HUES48 (cell line): Measurements from ENCODE around the gene BEX1.
A peak's percentile ranks its signal among the peaks of the same experiment; 100 is the strongest.
"Not testable (repeated sequence)": the region's sequence is repeated elsewhere in the genome, so short reads cannot be mapped to it uniquely, and the experiment has no call there.

ENCODE experiments used
- H3K27ac ChIP-seq: one replicate; pipeline ENCODE4 v1.7.0; 2013; ENCODE audit warnings: low read depth, low read length, inconsistent platforms
- H3K27me3 ChIP-seq: 2 replicates; pipeline ENCODE4 v1.6.1; 2013; ENCODE audit warnings: mild to moderate bottlenecking, low read length; ENCODE audit not compliant: control insufficient read depth, insufficient read depth
- H3K36me3 ChIP-seq: 2 replicates; pipeline ENCODE4 v1.6.1; 2013; ENCODE audit warnings: low read length; ENCODE audit not compliant: control insufficient read depth, insufficient read depth
- H3K4me1 ChIP-seq: 2 replicates; pipeline ENCODE4 v1.6.1; 2013; ENCODE audit warnings: mild to moderate bottlenecking, low read length; ENCODE audit not compliant: control insufficient read depth, insufficient read depth
- H3K4me3 ChIP-seq: 2 replicates; pipeline ENCODE4 v1.5.1; 2013; ENCODE audit warnings: mild to moderate bottlenecking, low read depth, low read length
- H3K9ac ChIP-seq: 2 replicates; pipeline ENCODE4 v1.6.1; 2013; ENCODE audit warnings: mild to moderate bottlenecking, low read depth, low read length, moderate library complexity
- H3K9me3 ChIP-seq: 2 replicates; pipeline ENCODE4 v1.6.1; 2013; ENCODE audit warnings: low read length; ENCODE audit not compliant: control insufficient read depth, insufficient read depth

BEX1 gene

DNA sequence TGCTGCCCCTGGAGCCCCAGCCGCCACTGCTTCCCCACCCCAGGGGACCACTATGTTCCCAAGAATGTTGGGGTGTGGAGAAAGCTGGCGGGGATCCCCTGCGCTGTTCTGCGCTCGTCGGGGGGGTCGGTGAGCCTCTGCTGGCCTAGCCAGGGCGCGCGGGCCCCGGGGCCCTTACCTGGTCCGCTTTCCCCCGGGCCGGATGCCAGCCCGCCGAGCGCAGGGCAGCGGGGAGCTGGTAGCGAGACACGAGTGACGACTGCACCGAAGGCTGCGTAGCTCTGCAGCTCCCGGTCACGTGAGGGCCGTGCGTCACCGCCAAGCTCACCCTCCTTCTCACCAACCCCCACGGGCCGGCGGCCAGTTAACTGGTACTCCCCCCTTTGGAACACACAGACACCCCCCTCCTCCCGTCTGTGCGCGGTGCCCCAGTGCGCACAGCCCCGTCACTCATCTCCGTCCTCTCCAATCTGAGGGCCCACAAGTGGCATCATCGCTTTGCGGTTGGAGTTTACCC, at the start of gene BEX1:
TSS of gene BEX1 (minus strand) at position 254 of the 517 bp plus-strand sequence. CDS start 897 bp downstream, outside the sequence.
- peak within 1 kb of the TSS; percentile 85 for H3K27ac ChIP-seq
- H3K9me3 ChIP-seq: no peaks in the 10 kb centered on the region
- no peaks in the 10 kb centered on the region; the same call in 1 of the 2 replicates for H3K27me3 ChIP-seq
- 0 out of 2 replicates have a peak, but pooled peaks cover 3% of the 10 kb centered on the region for H3K36me3 ChIP-seq
- H3K4me1 ChIP-seq: peaks cover 5% of the 10 kb centered on the region; the same call in 1 of the 2 replicates
- H3K9ac ChIP-seq: peak within 1 kb of the TSS; percentile 85
- peak within 1 kb of the TSS; percentile 78 for H3K4me3 ChIP-seq

- not testable (repeated sequence) for H3K36me3 ChIP-seq, H3K27ac ChIP-seq, H3K27me3 ChIP-seq
Observed at GRCh38 chrX:103109497-103109896, 45.5 kb upstream of the BEX1 start.

DNA sequence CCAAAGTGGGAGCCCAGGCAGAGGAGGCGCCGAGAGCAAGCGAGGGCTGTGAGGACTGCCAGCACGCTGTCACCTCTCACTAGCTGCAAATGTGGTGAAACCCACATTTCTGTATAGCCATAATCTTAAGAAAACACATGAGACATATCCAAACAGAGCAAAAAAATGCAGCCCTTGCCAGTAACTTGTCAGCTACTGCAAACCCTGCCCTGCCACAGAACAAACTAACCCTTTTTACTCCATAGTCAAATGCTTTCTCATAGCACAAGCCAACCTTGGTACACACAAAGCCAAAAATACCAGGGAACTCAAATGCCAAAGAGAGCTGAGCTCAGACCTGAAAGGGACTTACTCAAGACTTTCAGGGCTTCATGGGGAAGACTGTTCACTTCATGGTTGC, 43.9 kb upstream of the BEX1 start:
- H3K27me3 ChIP-seq: no peaks in the 10 kb centered on the region
- no peaks in the 10 kb centered on the region for H3K36me3 ChIP-seq
- no peak overlapping the region for H3K4me3 ChIP-seq
- H3K9ac ChIP-seq: no peak overlapping the region
- no peaks in the 10 kb centered on the region for H3K4me1 ChIP-seq
- H3K9me3 ChIP-seq: peaks cover 19% of the 10 kb centered on the region
- H3K27ac ChIP-seq: no peak overlapping the region

More at GRCh38 chrX:103109497-103109896, 45.5 kb upstream of the BEX1 start:
- H3K4me3 ChIP-seq, H3K4me1 ChIP-seq, H3K9ac ChIP-seq: not testable (repeated sequence)
- H3K9me3 ChIP-seq: peaks cover 19% of the 10 kb centered on the region

GRCh38 chrX:103107227-103107737, 43.3 kb upstream of the BEX1 start:
- not testable (repeated sequence) for H3K27ac ChIP-seq, H3K9ac ChIP-seq, H3K4me3 ChIP-seq, H3K27me3 ChIP-seq, H3K4me1 ChIP-seq, H3K36me3 ChIP-seq
- peaks cover 19% of the 10 kb centered on the region for H3K9me3 ChIP-seq

GRCh38 chrX:103104370-103104769, 40.4 kb upstream of the BEX1 start:
- H3K9ac ChIP-seq, H3K4me1 ChIP-seq: not testable (repeated sequence)
- peaks cover 12% of the 10 kb centered on the region for H3K9me3 ChIP-seq

GRCh38 chrX:103103866-103104265, 39.9 kb upstream of the BEX1 start:
- peaks cover 11% of the 10 kb centered on the region for H3K9me3 ChIP-seq
- not testable (repeated sequence) for H3K4me1 ChIP-seq, H3K4me3 ChIP-seq, H3K9ac ChIP-seq, H3K36me3 ChIP-seq, H3K27ac ChIP-seq, H3K27me3 ChIP-seq

More at GRCh38 chrX:103104370-103104769, 40.4 kb upstream of the BEX1 start:
- H3K4me3 ChIP-seq, H3K27ac ChIP-seq, H3K36me3 ChIP-seq, H3K27me3 ChIP-seq: not testable (repeated sequence)

DNA sequence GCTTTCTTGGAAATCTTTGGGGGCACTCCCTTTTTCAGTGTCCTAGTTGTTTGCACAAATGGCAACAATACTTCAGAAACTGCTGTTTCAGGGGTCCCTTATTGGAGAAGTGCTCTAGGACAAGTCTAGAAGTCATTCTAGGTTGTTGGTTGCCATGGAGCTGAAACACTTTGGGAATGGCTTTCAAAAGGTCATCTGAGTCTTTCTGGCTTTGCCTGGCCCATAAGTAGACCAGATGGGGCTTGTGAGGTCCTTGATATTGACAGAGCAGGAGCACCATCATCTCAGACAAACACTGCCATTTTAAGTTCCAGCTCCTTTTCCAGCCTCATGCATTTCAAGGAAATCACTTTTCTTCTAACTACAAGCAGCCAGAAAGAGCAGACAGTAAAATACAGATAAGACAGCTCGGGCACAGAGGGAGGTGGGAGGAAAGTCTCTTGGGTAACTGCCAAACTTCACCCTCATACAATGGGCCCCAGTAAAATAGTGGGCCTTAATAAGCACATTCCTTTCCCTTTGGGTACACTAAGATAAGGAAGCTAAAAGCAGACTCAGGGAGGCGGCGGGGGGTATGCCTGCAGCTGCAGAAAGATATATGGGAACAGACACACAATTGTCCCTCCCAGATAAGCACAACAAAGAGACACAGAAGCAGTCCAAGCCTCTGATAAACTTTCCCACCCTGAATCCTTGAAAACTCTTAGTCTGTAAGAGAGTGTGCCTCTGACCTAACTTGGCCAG, 37.5 kb upstream of the BEX1 start:
- no peaks in the 10 kb centered on the region for H3K36me3 ChIP-seq
- peak overlapping the region; percentile 68 for H3K27ac ChIP-seq
- no peaks in the 10 kb centered on the region for H3K9me3 ChIP-seq
- H3K27me3 ChIP-seq: no peaks in the 10 kb centered on the region
- peaks cover 13% of the 10 kb centered on the region; the same call in 1 of the 2 replicates for H3K4me1 ChIP-seq
- no peak overlapping the region for H3K4me3 ChIP-seq
- no peak overlapping the region for H3K9ac ChIP-seq

GRCh38 chrX:103100484-103100883, 36.5 kb upstream of the BEX1 start:
- Histone ChIP-seq H3K36me3 (no peaks in the 10 kb centered on the region), H3K27me3 (no peaks in the 10 kb centered on the region), H3K4me3 (no peak overlapping the region), H3K9me3 (no peaks in the 10 kb centered on the region), H3K27ac (peak overlapping the region; percentile 66), H3K9ac (no peak overlapping the region), H3K4me1 (peaks cover 13% of the 10 kb centered on the region; the same call in 1 of the 2 replicates)

- H3K27ac ChIP-seq: no peak overlapping the region
- no peak overlapping the region for H3K9ac ChIP-seq
- H3K4me1 ChIP-seq: peaks cover 13% of the 10 kb centered on the region; the same call in 1 of the 2 replicates
- H3K4me3 ChIP-seq: no peak overlapping the region
- no peaks in the 10 kb centered on the region for H3K9me3 ChIP-seq
- H3K36me3 ChIP-seq: no peaks in the 10 kb centered on the region
- H3K27me3 ChIP-seq: no peaks in the 10 kb centered on the region
Observed at GRCh38 chrX:103099691-103100090, 35.7 kb upstream of the BEX1 start.

- Histone ChIP-seq H3K4me3 (no peak overlapping the region), H3K9me3 (no peaks in the 10 kb centered on the region), H3K36me3 (no peaks in the 10 kb centered on the region), H3K27me3 (no peaks in the 10 kb centered on the region), H3K4me1 (peaks cover 13% of the 10 kb centered on the region; the same call in 1 of the 2 replicates), H3K9ac (no peak overlapping the region), H3K27ac (no peak overlapping the region)
Observed at GRCh38 chrX:103098488-103098887, 34.5 kb upstream of the BEX1 start.

GRCh38 chrX:103092942-103093341, 29.0 kb upstream of the BEX1 start, which contains the start of gene NXF3:
TSS of gene NXF3 (minus strand) at chrX:103093143. CDS start at chrX:103093023, 120 bp downstream.
- H3K27me3 ChIP-seq: no peaks in the 10 kb centered on the region; the same call in 1 of the 2 replicates
- H3K9me3 ChIP-seq: no peaks in the 10 kb centered on the region
- no peaks in the 10 kb centered on the region; the same call in 1 of the 2 replicates for H3K4me1 ChIP-seq
- no peaks in the 10 kb centered on the region for H3K36me3 ChIP-seq
- H3K9ac ChIP-seq: no peak within 1 kb of the TSS
- no peak within 1 kb of the TSS for H3K27ac ChIP-seq
- H3K4me3 ChIP-seq: no peak within 1 kb of the TSS
